K562 (cell line): ENCODE measurements around the gene DDX41. TPM values are rescaled to one million over a fixed set of nuclear protein-coding genes. Genes with fewer than 3 reads are reported as not detected.

Experiments used
- ADNP ChIP-seq: fragments of 200-800 bp; sonication (Bioruptor generic); IDR thresholded peaks from 2 replicates; pipeline ENCODE4 v1.6.1; 2016; ENCODE audit warnings: missing genetic modification characterization, missing compliant biosample characterization
- ARHGAP35 ChIP-seq: fragments of 450-650 bp; IDR thresholded peaks from 2 replicates; pipeline ENCODE4 v1.6.1; 2018; ENCODE audit not compliant: partially characterized antibody
- ARID4B ChIP-seq: sonication (generic); formaldehyde crosslinking; IDR thresholded peaks from 2 replicates; pipeline ENCODE4 v1.8.0; 2022; ENCODE audit warnings: mild to moderate bottlenecking, missing genetic modification reagents
- BHLHE40 ChIP-seq: IDR thresholded peaks from 2 replicates; pipeline ENCODE4 v1.6.1; 2011; ENCODE audit warnings: low read length, improper control_type of control experiment
- BRCA1 ChIP-seq, 2 experiments: fragments of 450-650 bp in 1 of 2; sonication (generic) in 1 of 2; formaldehyde crosslinking in 1 of 2; IDR thresholded peaks; 2 replicates each; pipeline versions ENCODE4 v1.5.0 to v1.6.1; 2017 to 2020; ENCODE audit warnings: mild to moderate bottlenecking in 1 of 2, missing genetic modification reagents in 1 of 2
- CXXC5 ChIP-seq: fragments of 250-450 bp; sonication (Bioruptor Pico); IDR thresholded peaks from 2 replicates; pipeline ENCODE4 v1.8.0; 2022; ENCODE audit warnings: inconsistent platforms, mild to moderate bottlenecking, moderate library complexity
- DIDO1 ChIP-seq: fragments of 450-650 bp; IDR thresholded peaks from 2 replicates; pipeline ENCODE4 v1.6.1; 2016; ENCODE audit warnings: low read depth, missing biosample characterization, missing genetic modification characterization
- ETS1 ChIP-seq: conservative IDR thresholded peaks from 2 replicates; pipeline ENCODE4 v1.6.1; 2011; ENCODE audit warnings: low read depth, mild to moderate bottlenecking, low read length; ENCODE audit not compliant: control insufficient read depth
- EWSR1 ChIP-seq: fragments of 450-650 bp; IDR thresholded peaks from 2 replicates; pipeline ENCODE4 v1.6.1; 2018; ENCODE audit warnings: borderline replicate concordance, mild to moderate bottlenecking, low read depth, moderate library complexity; ENCODE audit not compliant: partially characterized antibody
- FOXJ2 ChIP-seq: fragments of 200-800 bp; sonication (Bioruptor generic); IDR thresholded peaks from 2 replicates; pipeline ENCODE4 v1.6.1; 2016; ENCODE audit warnings: missing genetic modification characterization, missing compliant biosample characterization
- GTF2F1 ChIP-seq: IDR thresholded peaks from 2 replicates; pipeline ENCODE4 v1.6.1; 2011; ENCODE audit warnings: low read depth, low read length, improper control_type of control experiment
- HBP1 ChIP-seq: fragments of 450-650 bp; formaldehyde crosslinking; IDR thresholded peaks from 2 replicates; pipeline ENCODE4 v1.4.0; 2022; ENCODE audit warnings: missing genetic modification characterization
- HNRNPLL ChIP-seq: fragments of 200-400 bp; formaldehyde crosslinking; IDR thresholded peaks from 2 replicates; pipeline ENCODE4 v1.6.1; 2017; ENCODE audit warnings: low read length, low read depth, mild to moderate bottlenecking; ENCODE audit not compliant: poor library complexity, severe bottlenecking
- LARP7 ChIP-seq: fragments of 450-650 bp; IDR thresholded peaks from 2 replicates; pipeline ENCODE4 v1.6.1; 2016
- LCOR ChIP-seq: sonication (generic); formaldehyde crosslinking; IDR thresholded peaks from 2 replicates; pipeline ENCODE4 v1.8.0; 2022; ENCODE audit warnings: mild to moderate bottlenecking, missing genetic modification reagents
- MEF2D ChIP-seq: conservative IDR thresholded peaks from 2 replicates; pipeline ENCODE4 v1.6.1; 2016; ENCODE audit warnings: low read depth, missing genetic modification characterization, missing compliant biosample characterization
- NELFE ChIP-seq: IDR thresholded peaks from 2 replicates; pipeline ENCODE4 v1.6.1; 2011; ENCODE audit warnings: mild to moderate bottlenecking; ENCODE audit not compliant: insufficient read depth, insufficient read length
- SIN3B ChIP-seq: fragments of 450-650 bp; IDR thresholded peaks from 2 replicates; pipeline ENCODE4 v1.6.1; 2017; ENCODE audit warnings: low read depth, mild to moderate bottlenecking, moderate library complexity
- SIRT6 ChIP-seq: IDR thresholded peaks from one replicate; pipeline ENCODE4 v1.6.1; 2012; ENCODE audit warnings: low read depth, mild to moderate bottlenecking, control low read depth, inconsistent platforms, low read length, moderate library complexity
- TAF9B ChIP-seq: fragments of 450-650 bp; IDR thresholded peaks from 2 replicates; pipeline ENCODE4 v1.6.1; 2018; ENCODE audit warnings: mild to moderate bottlenecking; ENCODE audit not compliant: partially characterized antibody
- TCFL5 ChIP-seq: fragments of 250-450 bp; sonication (Bioruptor Pico); conservative IDR thresholded peaks from 2 replicates; pipeline ENCODE4 v1.6.1; 2021; ENCODE audit warnings: mild to moderate bottlenecking, moderate library complexity, matching md5 sums
- ZSCAN29 ChIP-seq: fragments of 450-650 bp; IDR thresholded peaks from 2 replicates; pipeline ENCODE4 v1.6.1; 2017
- polyA plus RNA-seq, 8 experiments: library from polyadenylated mRNA; depleted of rRNA in 4 of 8; stranded (reverse) in 5 of 8; unstranded in 3 of 8; fragments of >200 nt; fragmentation: Nextera tagmentation in 2 of 8; fragmentation: Illumina TruSeq in 1 of 8; extraction: Ambion mirVana in 2 of 8; extraction: Trizol in 1 of 8; gene quantifications; 2 replicates each; pipeline versions ENCODE4 v1.2.1 to v1.2.3, GENCODE V29; 2011 to 2014; ENCODE audit warnings: inconsistent platforms in 1 of 8, missing spikeins in 1 of 8
- total RNA-seq, 7 experiments: library from RNA; depleted of rRNA in 6 of 7; stranded (reverse); fragments of >200 nt in 6 of 7; fragmentation: Illumina TruSeq in 2 of 7; extraction: Trizol in 2 of 7; gene quantifications; 2 replicates each; pipeline versions ENCODE4 v1.2.1 to v1.2.3, GENCODE V29; 2011 to 2021; ENCODE audit warnings: low replicate concordance in 1 of 7

The DDX41 gene
- total and polyA plus RNA-seq, 9 of the 15 experiments (the other 6 are each of a cell fraction or from before 2014, with no cell fraction given) = 38.2 to 284 (median 116) TPM

- no peak for TF ChIP-seq ARID4B (CRISPR knock-in tag)
- no peak for TF ChIP-seq SIN3B
- no peak for TF ChIP-seq TCFL5 (CRISPR knock-in tag)
- TF ChIP-seq HBP1 (CRISPR knock-in tag) = no peak
- TF ChIP-seq GTF2F1 = no peak
- no peak for TF ChIP-seq LCOR (CRISPR knock-in tag)
- no peak for TF ChIP-seq NELFE
- no peak for TF ChIP-seq SIRT6
- 0 out of 2 replicates have a peak, but pooled peaks have one; percentile 29 for TF ChIP-seq BHLHE40
- TF ChIP-seq EWSR1 = no peak
- TF ChIP-seq ZSCAN29 = no peak
- TF ChIP-seq DIDO1 (tag) = no peak
- TF ChIP-seq LARP7 = no peak
- peak; percentile 69; the same call in 1 of the 2 replicates for TF ChIP-seq ADNP (tag)
- peak; percentile 80 for TF ChIP-seq CXXC5
- TF ChIP-seq MEF2D (tag) = peak; percentile 49; the same call in 1 of the 2 replicates
- no peak for TF ChIP-seq TAF9B
- TF ChIP-seq ARHGAP35 = no peak
- no peak for TF ChIP-seq HNRNPLL
- no peak for TF ChIP-seq FOXJ2 (tag)
- TF ChIP-seq BRCA1 (IDR thresholded peaks at IDR 0.05) = no peak
- no peak for TF ChIP-seq BRCA1 (CRISPR knock-in tag; IDR thresholded peaks at IDR 0.05)
- TF ChIP-seq ETS1 = peak; percentile 81
These were observed 37.8 kb upstream of the DDX41 start, which contains the start of gene FAM193B (continued) for GRCh38 chr5:177554474-177555111.
